NCI-H510A (cell line): ENCODE results near the gene FGD5.
"Not testable (repeated sequence)": the region's sequence is repeated elsewhere in the genome, so short reads cannot be mapped to it uniquely, and the experiment has no call there.

Source experiments
- DNase-seq: peaks from one replicate; lab custom pipeline; 2025; lab: John Stamatoyannopoulos, UW

FGD5 gene

GRCh38 chr3:14804835-14805780 is 13.7 kb upstream of the FGD5 start:
- DNase-seq: no peak

- no peak for DNase-seq
Observed at GRCh38 chr3:14805961-14806537, 12.7 kb upstream of the FGD5 start.

GRCh38 chr3:14806641-14807263 is 12.0 kb upstream of the FGD5 start:
- no peak for DNase-seq

GRCh38 chr3:14808025-14808424 is 10.7 kb upstream of the FGD5 start:
- no peak for DNase-seq

- DNase-seq: no peak
Observed at GRCh38 chr3:14808502-14809266, 10.1 kb upstream of the FGD5 start.

- not testable (repeated sequence) for DNase-seq
Observed at GRCh38 chr3:14809611-14810010, 9.2 kb upstream of the FGD5 start.

- DNase-seq: no peak
Observed at GRCh38 chr3:14810070-14810791, 8.5 kb upstream of the FGD5 start.

- DNase-seq: no peak
Observed at GRCh38 chr3:14810801-14811661, 7.7 kb upstream of the FGD5 start.

GRCh38 chr3:14811684-14812083 is 7.1 kb upstream of the FGD5 start:
- no peak for DNase-seq

GRCh38 chr3:14812196-14812790 is 6.5 kb upstream of the FGD5 start:
- DNase-seq: no peak

GRCh38 chr3:14814411-14814871 is 4.3 kb upstream of the FGD5 start:
- DNase-seq: no peak

GRCh38 chr3:14816359-14816758 is 2.4 kb upstream of the FGD5 start:
- DNase-seq: no peak

GRCh38 chr3:14819671-14820070 is 909 bp downstream of the FGD5 start:
- DNase-seq: no peak

GRCh38 chr3:14820156-14820555 is 1.4 kb downstream of the FGD5 start:
- no peak for DNase-seq

- DNase-seq: no peak
Observed at GRCh38 chr3:14821151-14821550, 2.4 kb downstream of the FGD5 start.

- no peak for DNase-seq
Observed at GRCh38 chr3:14822134-14822533, 3.4 kb downstream of the FGD5 start.

GRCh38 chr3:14822670-14823390 is 4.1 kb downstream of the FGD5 start:
- no peak for DNase-seq

GRCh38 chr3:14823393-14823792 is 4.6 kb downstream of the FGD5 start:
- DNase-seq: no peak

- no peak for DNase-seq
Observed at GRCh38 chr3:14823910-14824629, 5.3 kb downstream of the FGD5 start.
